Ovary (tissue), 9 donors: ENCODE measurements around the gene AIFM2. TPM values are rescaled to one million over a fixed set of nuclear protein-coding genes. Genes with fewer than 3 reads are reported as not detected.

Experiments
- DNase-seq, 5 donors: peaks; one replicate each; pipeline ENCODE4 v3.0.0-alpha.2; 2019 to 2020
- H3K27ac ChIP-seq, 2 donors: fragments of 200-600 bp; one replicate each; pipeline versions ENCODE4 v1.5.1 to v1.8.0; 2019 to 2022
- H3K27me3 ChIP-seq: fragments of 200-600 bp; one replicate; pipeline ENCODE4 v1.8.0; 2022
- H3K36me3 ChIP-seq: fragments of 200-600 bp; sonication (generic); one replicate; pipeline ENCODE4 v1.5.1; 2019
- H3K4me1 ChIP-seq: one replicate; pipeline ENCODE4 v1.8.1; 2013; ENCODE audit warnings: mild to moderate bottlenecking, moderate library complexity; ENCODE audit not compliant: insufficient read depth
- H3K4me3 ChIP-seq: fragments of 200-600 bp; sonication (generic); one replicate; pipeline ENCODE4 v1.5.1; 2017
- H3K9me3 ChIP-seq, 2 donors: fragments of 200-600 bp in 1 of 2; sonication (generic) in 1 of 2; one replicate each; pipeline versions ENCODE4 v1.5.1 to v1.8.1; 2013 to 2019; ENCODE audit warnings: mild to moderate bottlenecking in 1 of 2, moderate library complexity in 1 of 2
- EP300 ChIP-seq: sonication (generic); formaldehyde crosslinking; IDR thresholded peaks from one replicate; pipeline ENCODE4 v1.6.1; 2017; ENCODE audit warnings: antibody characterized with exemption
- POLR2A ChIP-seq: fragments of 450-650 bp; IDR thresholded peaks from one replicate; pipeline ENCODE4 v1.6.1; 2017; ENCODE audit warnings: antibody characterized with exemption, mild to moderate bottlenecking, moderate library complexity
- WGBS, 3 donors: extraction: QIAGEN DNeasy Blood & Tissue Kit in 1 of 3; methylation state at CpG; one replicate each; pipeline versions ENCODE4 v1.1.5 to v1.1.7; 2013 to 2017; 5-methylcytosine and 5-hydroxymethylcytosine counted together
- intact Hi-C, 4 donors: fragments of 100-400 bp; cut with DNase I; formaldehyde crosslinking; loops; one replicate each; pipeline versions ENCODE4 v1.11.0 to v1.15.1; 2022 to 2023
- polyA plus RNA-seq, 2 donors: library from polyadenylated mRNA; stranded (reverse); fragments of 200-250 nt in 1 of 2; fragments of 350-450 nt in 1 of 2; fragmentation: Illumina TruSeq in 1 of 2; extraction: RNeasy Lipid Tissue Mini Kit (QIAGEN cat#74804) in 1 of 2; gene quantifications; one replicate each; pipeline ENCODE4 v1.2.3, GENCODE V29; 2013 to 2014
- total RNA-seq, 7 donors: library from RNA; depleted of rRNA in 2 of 7; stranded (reverse); fragments of >200 nt in 2 of 7; fragmentation: NEBNext Ultra II Directional in 3 of 7; extraction: Animal tissue kit (Norgen Biotek cat#: 25700) in 3 of 7; gene quantifications; one replicate each; pipeline versions ENCODE4 v1.1.0 to v1.2.4, GENCODE V29; 2016 to 2023
- TF ChIP-seq, protein P1 (sequence below), 3 donors: fragments of 450-650 bp in 2 of 3; fragments of 200-600 bp in 1 of 3; IDR thresholded peaks; one replicate each; pipeline versions ENCODE4 v1.5.1 to v1.8.0; 2016 to 2022; ENCODE audit warnings: antibody characterized with exemption in 3 of 3, mild to moderate bottlenecking in 1 of 3
- donor health status: DM: no; HTN: no; CAD: no; lungs with moderate emphysema.
- donor health status: DM: no; HTN: no; CAD: no.
- donor health status: Bipolar disorder and iron deficiency.
- donor health status: DM: yes; HTN: yes; CAD: no.
- donor health status: DM: no; HTN: no; CAD: no.
- donor health status: DM: yes; HTN: yes; CAD: no.

The AIFM2 gene
- total and polyA plus RNA-seq, 9 donors = 5.7 to 13.9 (median 7.2) TPM

DNA sequence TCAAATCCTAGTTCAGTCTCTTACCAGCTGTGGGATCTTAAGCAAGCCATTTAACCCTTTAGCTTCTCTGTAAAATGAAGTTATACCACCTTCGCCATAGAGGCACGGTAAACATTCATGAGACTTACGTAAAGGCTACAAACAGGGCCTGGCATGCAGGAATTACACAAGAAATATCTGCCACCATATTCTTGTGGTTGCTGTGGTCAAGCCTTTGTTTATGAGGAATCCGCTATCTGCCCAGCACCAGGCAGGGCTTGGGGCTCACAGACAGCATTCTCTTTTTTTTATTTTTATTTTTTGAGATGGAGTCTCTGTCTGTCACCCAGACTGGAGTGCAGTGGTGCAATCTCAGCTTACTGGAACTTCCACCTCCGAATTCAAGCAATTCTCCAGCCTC is 9.9 kb downstream of the AIFM2 start:
- 94 to 99% (median 98%) methylated on average over 5 of the region's 5 CpGs for WGBS, 3 donors
- no peak overlapping the region for H3K4me3 ChIP-seq
- no peaks in the 10 kb centered on the region for H3K9me3 ChIP-seq
- no peak overlapping the region for H3K27ac ChIP-seq
- H3K27me3 ChIP-seq = no peaks in the 10 kb centered on the region
- no peaks in the 10 kb centered on the region for H3K4me1 ChIP-seq
- no peaks in the 10 kb centered on the region for H3K36me3 ChIP-seq
- TF ChIP-seq EP300 = no peak
- TF ChIP-seq POLR2A = no peak
- TF ChIP-seq, protein P1, sequence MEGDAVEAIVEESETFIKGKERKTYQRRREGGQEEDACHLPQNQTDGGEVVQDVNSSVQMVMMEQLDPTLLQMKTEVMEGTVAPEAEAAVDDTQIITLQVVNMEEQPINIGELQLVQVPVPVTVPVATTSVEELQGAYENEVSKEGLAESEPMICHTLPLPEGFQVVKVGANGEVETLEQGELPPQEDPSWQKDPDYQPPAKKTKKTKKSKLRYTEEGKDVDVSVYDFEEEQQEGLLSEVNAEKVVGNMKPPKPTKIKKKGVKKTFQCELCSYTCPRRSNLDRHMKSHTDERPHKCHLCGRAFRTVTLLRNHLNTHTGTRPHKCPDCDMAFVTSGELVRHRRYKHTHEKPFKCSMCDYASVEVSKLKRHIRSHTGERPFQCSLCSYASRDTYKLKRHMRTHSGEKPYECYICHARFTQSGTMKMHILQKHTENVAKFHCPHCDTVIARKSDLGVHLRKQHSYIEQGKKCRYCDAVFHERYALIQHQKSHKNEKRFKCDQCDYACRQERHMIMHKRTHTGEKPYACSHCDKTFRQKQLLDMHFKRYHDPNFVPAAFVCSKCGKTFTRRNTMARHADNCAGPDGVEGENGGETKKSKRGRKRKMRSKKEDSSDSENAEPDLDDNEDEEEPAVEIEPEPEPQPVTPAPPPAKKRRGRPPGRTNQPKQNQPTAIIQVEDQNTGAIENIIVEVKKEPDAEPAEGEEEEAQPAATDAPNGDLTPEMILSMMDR (IDR thresholded peaks at IDR 0.05) = no peak
- DNase-seq = no peak
- intact Hi-C loops = no loop called here

DNA sequence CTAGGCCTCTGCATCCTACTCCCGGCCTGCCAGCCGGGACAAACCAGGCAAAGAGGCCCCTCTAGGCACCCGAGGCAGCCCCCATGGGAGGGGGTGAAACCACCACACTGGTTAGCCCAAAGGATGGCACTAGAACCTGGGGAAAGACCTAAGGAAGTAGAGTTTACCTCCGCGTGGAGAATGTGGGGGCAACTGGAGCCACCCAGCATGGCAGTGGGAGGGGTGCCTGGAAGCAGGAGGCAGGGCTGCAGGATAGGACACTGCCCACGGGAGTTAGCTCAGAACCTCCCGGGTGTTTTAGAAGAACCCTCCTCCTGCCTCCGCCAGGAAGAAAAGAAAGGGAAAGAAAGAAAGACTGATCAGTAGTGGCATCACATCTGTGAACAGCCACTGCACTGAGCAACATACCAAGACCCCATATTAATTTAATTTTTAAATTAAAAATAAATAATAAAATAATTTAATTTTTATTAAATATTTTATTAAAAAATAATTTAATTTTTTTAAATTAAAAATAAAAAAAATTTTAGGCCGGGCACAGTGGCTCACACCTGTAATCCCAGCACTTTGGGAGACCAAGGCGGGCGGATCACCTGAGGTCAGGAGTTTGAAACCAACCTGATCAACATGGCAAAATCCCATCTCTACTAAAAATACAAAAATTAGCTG is 11.2 kb downstream of the AIFM2 start:
- intact Hi-C loops = no loop called here
- Histone ChIP-seq H3K4me3 (no peak overlapping the region), H3K4me1 (no peaks in the 10 kb centered on the region), H3K9me3 (no peaks in the 10 kb centered on the region), H3K27ac (no peak overlapping the region), H3K27me3 (no peaks in the 10 kb centered on the region), H3K36me3 (no peaks in the 10 kb centered on the region)
- no peak for TF ChIP-seq POLR2A
- TF ChIP-seq, protein P1 (IDR thresholded peaks at IDR 0.05) = no peak
- TF ChIP-seq EP300 = no peak
- DNase-seq = no peak
- 90 to 93% (median 90%) methylated on average over 11 of the region's 11 CpGs for WGBS, 3 donors

DNA sequence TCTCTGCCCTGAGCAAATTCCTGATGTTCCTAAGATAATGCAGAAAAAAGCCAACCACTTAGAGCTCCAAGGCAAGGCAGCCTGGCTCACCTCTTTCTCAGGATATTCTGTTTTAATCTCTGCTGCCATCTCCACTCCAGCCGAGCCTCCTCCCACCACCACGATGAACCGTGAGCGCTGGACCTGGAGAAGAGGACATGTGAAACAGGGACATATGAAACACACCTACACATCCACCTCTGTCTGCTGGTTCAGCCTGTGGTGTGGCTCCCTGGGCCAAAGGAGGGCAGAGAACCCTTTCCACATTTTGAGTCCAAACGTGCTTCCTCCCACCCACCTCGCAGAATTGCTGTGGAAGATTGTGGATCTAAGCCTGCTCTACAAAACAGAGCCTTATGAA is 12.2 kb downstream of the AIFM2 start:
- intact Hi-C loops = no loop called here
- WGBS, 3 donors = 86 to 90% (median 86%) methylated on average over 6 of the region's 6 CpGs

DNA sequence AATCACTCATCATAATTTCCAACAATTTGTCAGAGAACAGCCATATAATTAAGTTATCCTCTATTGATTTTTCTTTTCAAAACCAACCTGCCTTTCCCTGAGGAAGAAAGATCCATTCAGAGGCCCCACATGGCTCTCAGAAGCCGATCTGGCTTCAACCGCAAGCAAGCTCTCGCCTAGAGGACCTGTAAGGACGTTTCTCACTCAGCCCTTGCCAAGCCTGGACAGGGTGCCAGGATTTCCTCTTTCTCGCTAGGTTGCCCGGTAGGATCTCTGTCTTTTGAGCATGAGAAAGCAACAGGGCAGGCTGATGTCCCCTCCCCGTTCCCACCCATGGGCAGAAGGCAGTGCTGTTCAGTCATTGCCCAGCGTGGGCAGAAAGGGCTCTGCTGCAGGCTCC is 13.0 kb downstream of the AIFM2 start:
- Histone ChIP-seq H3K27me3 (no peaks in the 10 kb centered on the region), H3K27ac (no peak overlapping the region), H3K36me3 (no peaks in the 10 kb centered on the region), H3K9me3 (no peaks in the 10 kb centered on the region), H3K4me3 (no peak overlapping the region), H3K4me1 (no peaks in the 10 kb centered on the region)
- 82 to 90% (median 84%) methylated on average over 8 of the region's 8 CpGs for WGBS, 3 donors
- intact Hi-C loops = no loop called here
- no peak for DNase-seq
- TF ChIP-seq POLR2A (no peak), EP300 (no peak)
- TF ChIP-seq, protein P1 (IDR thresholded peaks at IDR 0.05) = no peak

More for the DNA sequence above, 12.2 kb downstream of the AIFM2 start:
- H3K36me3 ChIP-seq = no peaks in the 10 kb centered on the region
- no peak overlapping the region for H3K4me3 ChIP-seq
- TF ChIP-seq, protein P1 (IDR thresholded peaks at IDR 0.05) = no peak
- TF ChIP-seq POLR2A = no peak
- TF ChIP-seq EP300 = no peak
- DNase-seq = no peak
- no peaks in the 10 kb centered on the region for H3K4me1 ChIP-seq
- no peak overlapping the region for H3K27ac ChIP-seq
- no peaks in the 10 kb centered on the region for H3K27me3 ChIP-seq
- H3K9me3 ChIP-seq = no peaks in the 10 kb centered on the region
